Measurements from ENCODE around the gene CD99L2. TPM values are rescaled to one million over a fixed set of nuclear protein-coding genes. Genes with fewer than 3 reads are reported as not detected.

CD99L2 gene
- total RNA-seq, 4 donors from 2014 or later: 202 to 289 (median 251) TPM

- H3K36me3 ChIP-seq: peaks cover 0 to 11% of the 10 kb centered on the region in 2 donors
- DNase-seq (no peak), ATAC-seq (no peak)
- no peaks in the 10 kb centered on the region for H3K9me3 ChIP-seq
- peak overlapping the region in 1 of 4 donors; percentile 33 for H3K27ac ChIP-seq
- TF ChIP-seq CTCF (IDR thresholded peaks at IDR 0.05 in 4 of 5, conservative IDR thresholded peaks at IDR 0.05 in 1 of 5): no peak
- no peak for TF ChIP-seq POLR2A (IDR thresholded peaks at IDR 0.05)
- no peaks in the 10 kb centered on the region for H3K4me1 ChIP-seq
- no peaks in the 10 kb centered on the region for H3K27me3 ChIP-seq
- no peak overlapping the region for H3K4me3 ChIP-seq
- in situ Hi-C loops (cut with MboI; ENCODE audit: low sequenced_read_pairs in 4 of 4) (no loop called here), intact Hi-C loops (cut with DNase I; ENCODE audit: low total_unique reads) (no loop called here)
Observed at GRCh38 chrX:150768580-150769190, 129.8 kb downstream of the CD99L2 start.

GRCh38 chrX:150768132-150768485 is 130.4 kb downstream of the CD99L2 start:
- in situ Hi-C loops (cut with MboI; ENCODE audit: low sequenced_read_pairs in 4 of 4) (no loop called here), intact Hi-C loops (cut with DNase I; ENCODE audit: low total_unique reads) (no loop called here)
- no peak for DNase-seq
- Histone ChIP-seq H3K36me3 (peaks cover 0 to 11% of the 10 kb centered on the region in 2 donors), H3K27ac (peak overlapping the region; percentile 21 to 44 (median 33)), H3K27me3 (no peaks in the 10 kb centered on the region), H3K9me3 (no peaks in the 10 kb centered on the region), H3K4me3 (no peak overlapping the region), H3K4me1 (no peaks in the 10 kb centered on the region)
- TF ChIP-seq POLR2A (IDR thresholded peaks at IDR 0.05) (no peak), CTCF (IDR thresholded peaks at IDR 0.05 in 4 of 5, conservative IDR thresholded peaks at IDR 0.05 in 1 of 5) (no peak)
- ATAC-seq: no peak

- Histone ChIP-seq H3K4me1 (no peaks in the 10 kb centered on the region), H3K27me3 (no peaks in the 10 kb centered on the region), H3K36me3 (peaks cover 0 to 11% of the 10 kb centered on the region in 2 donors), H3K4me3 (no peak overlapping the region), H3K27ac (peak overlapping the region; percentile 21 to 48 (median 33)), H3K9me3 (no peaks in the 10 kb centered on the region)
- DNase-seq (peak in 1 of 2 donors; percentile 36), ATAC-seq (peak; percentile 48 to 71)
- in situ Hi-C loops (cut with MboI; ENCODE audit: low sequenced_read_pairs in 4 of 4) (no loop called here), intact Hi-C loops (cut with DNase I; ENCODE audit: low total_unique reads) (no loop called here)
- no peak for TF ChIP-seq CTCF (IDR thresholded peaks at IDR 0.05 in 4 of 5, conservative IDR thresholded peaks at IDR 0.05 in 1 of 5)
- no peak for TF ChIP-seq POLR2A (IDR thresholded peaks at IDR 0.05)
Observed at GRCh38 chrX:150767475-150768131, 130.9 kb downstream of the CD99L2 start.

- Histone ChIP-seq H3K27ac (peak overlapping the region in 1 of 4 donors; percentile 48), H3K4me1 (no peaks in the 10 kb centered on the region), H3K27me3 (no peaks in the 10 kb centered on the region), H3K4me3 (no peak overlapping the region), H3K36me3 (peaks cover 0 to 11% of the 10 kb centered on the region in 2 donors), H3K9me3 (no peaks in the 10 kb centered on the region)
- ATAC-seq (no peak), DNase-seq (no peak)
- no peak for TF ChIP-seq CTCF (IDR thresholded peaks at IDR 0.05 in 4 of 5, conservative IDR thresholded peaks at IDR 0.05 in 1 of 5)
- no peak for TF ChIP-seq POLR2A (IDR thresholded peaks at IDR 0.05)
- in situ Hi-C loops (cut with MboI; ENCODE audit: low sequenced_read_pairs in 4 of 4): no loop called here
- intact Hi-C loops (cut with DNase I; ENCODE audit: low total_unique reads): no loop called here
Observed at GRCh38 chrX:150767045-150767395, 131.4 kb downstream of the CD99L2 start.
